Islet precursor cell (in vitro differentiated cells): ENCODE measurements around the gene CTBP1.

Source experiments
- DNase-seq: peaks from one replicate; pipeline ENCODE4 v3.0.0-alpha.2; 2018

CTBP1 gene

GRCh38 chr4:1207603-1208265 is 41.2 kb downstream of the CTBP1 start:
- peak; percentile 48 for DNase-seq

GRCh38 chr4:1207157-1207470 is 41.8 kb downstream of the CTBP1 start:
- peak; percentile 43 for DNase-seq

DNA sequence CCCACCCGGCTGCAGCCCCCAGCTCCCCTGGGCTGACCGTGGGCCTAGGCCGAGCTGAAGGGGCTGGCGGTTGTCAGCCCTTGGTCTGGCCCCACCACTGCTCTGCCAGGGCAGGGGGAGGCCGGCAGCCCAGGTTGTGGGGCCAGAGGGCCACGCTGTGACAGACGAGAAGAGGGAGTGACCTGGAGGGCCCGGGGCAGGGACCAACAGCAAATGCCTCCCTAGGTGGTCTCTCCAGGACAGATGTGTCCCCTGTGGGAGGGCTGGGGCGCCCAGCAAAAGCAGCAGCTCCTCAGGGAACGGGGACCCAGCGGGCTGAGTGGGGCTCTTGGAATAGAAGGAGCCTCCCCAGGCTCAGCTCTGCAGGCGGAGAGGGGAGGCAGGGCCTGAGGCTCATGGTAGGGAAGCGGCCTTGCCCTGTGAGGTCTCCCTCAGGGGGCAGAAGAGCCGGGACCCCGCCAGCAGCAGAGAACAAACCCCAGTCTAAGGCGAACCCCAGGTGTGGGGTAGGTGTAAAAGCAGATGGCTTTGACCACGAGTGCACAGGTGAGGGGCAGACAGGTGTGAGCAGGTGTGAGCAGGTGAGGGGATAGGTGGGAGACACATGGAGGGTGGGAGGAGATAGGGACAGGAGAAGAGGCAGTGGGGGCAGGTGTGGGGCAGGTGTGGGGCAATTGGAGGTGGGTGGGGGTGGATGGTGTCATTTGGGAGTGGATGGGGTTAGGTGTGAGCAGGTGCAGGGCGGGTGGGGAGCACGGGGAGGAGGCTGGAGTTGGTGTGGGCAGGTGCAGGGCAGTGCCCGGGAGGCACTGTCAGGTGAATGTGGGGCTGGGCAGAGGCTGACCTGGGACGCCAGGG is 42.4 kb downstream of the CTBP1 start:
- DNase-seq, result peak; percentile 47

DNA sequence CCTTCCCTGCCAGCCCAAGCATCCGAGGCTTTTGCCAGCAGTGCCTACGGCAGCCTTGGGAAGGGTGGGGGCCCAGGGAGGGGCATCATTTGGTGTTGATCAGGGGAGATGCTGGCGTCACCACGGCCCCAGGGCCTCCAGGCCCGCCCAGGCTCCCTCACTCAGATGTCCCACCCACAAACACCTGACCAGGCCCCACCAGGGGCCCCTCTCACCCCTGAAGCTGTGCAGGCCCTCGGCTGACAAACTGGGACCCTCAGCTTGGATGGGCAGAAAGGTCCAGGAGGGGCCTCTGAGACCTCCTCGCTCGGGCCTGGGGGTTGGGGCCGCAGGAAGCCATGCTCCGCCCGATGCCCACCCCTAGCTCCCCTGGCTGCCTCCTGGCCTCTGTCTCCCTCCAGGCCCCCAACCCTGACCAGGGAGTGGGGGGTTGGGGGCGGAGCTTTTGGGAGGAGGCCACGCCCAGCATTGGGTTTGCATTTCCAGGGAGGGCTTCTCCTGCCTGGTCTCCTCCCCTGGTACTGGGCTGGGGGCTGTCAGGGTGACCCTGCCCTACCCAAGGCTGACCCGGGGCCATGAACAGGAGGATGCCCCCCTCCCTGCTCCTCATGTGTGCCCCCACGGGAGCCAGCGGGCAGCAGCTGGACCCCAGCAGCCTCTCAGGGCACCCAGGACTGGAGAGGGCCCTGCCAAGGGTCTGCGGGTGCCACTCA is 43.2 kb downstream of the CTBP1 start:
- DNase-seq, result no peak

DNA sequence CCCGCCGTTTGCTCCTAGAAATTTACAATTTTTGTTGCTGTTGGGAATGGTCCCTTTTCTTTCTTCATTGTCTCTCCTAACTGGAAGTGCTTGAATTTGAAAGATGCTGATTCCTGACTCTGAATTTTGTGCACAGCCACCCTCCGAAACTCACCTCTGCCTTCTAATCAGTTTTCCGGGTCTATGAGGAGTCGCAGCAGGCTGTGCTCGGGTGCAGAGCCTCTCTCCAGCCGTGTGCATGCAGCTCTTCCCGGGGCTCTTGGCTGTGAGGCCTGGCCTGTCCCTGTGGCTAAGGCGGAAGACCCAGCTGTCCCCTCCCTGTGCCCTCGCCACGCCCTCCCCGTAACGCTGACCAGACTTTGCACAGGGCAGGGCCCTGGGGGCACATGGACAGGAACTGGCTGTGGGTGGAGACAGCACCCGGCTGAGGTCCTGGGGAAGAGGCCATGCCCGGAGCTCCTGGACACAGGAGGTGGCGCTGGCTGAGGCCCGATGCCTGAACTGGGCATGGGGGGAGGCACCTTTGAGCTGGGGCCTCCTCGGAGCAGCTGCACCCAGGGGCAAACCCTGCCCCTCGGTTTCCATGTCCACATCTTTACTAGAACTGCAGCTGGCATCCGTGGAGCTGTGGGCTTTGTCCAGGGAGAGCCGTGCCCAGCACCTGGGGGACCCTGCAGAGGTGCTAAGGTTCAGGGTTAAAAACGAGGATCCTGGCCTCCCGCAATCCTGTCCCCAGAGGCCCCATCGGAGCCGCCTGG is 43.9 kb downstream of the CTBP1 start:
- DNase-seq, result peak; percentile 62

DNA sequence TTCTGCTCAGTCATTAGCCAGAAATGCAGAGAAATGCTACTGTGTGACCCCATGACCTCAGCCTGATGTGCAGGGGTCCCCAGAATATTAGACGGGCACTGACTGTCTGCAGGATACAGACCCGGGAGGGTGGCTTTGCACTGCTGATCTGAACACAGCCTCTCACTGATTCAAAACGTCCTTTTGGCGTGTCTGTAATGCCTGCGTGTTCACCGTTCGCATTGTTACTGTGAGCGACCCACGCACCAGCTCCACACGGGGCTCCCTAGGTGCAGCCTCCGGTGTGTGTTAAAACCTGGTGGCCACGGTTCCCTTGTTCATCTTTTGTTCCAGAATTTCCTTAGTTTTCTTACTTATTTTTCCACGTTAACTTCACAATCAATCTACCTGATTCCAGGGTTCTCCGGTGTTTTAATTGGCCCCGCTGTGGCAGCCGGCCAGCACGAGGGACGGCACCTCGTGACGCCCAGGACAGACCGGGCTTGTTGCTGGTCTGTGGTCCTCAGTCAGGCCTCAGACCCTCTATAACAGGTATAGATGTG is 44.6 kb downstream of the CTBP1 start:
- no peak for DNase-seq

GRCh38 chr4:1203026-1203616 is 45.8 kb downstream of the CTBP1 start:
- DNase-seq, result no peak

DNA sequence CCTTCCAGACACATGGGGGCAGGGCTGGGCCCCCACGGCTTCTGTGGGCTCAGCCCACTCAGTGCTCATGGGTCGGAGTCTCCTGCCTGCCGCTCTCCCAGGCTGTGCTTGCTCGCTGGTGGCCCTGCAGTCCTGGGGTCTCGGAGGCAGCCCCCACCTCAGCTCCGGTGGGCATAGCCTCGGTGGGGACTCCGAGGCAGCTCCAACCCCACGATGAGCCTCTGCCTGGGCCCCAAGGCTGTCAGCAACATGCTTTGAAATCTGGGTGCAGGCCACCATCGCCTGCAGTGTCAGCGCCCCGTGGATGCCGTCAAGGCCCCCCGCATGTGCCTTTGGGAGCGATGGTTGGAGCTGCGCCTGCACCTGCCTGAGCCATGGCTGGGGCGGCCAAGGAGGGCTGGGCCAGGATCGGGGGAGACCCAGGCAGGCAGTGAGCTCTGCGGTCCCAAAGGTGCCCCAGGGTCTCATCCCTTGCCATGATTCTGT is 46.4 kb downstream of the CTBP1 start:
- no peak for DNase-seq

- no peak for DNase-seq
Measured at GRCh38 chr4:1201851-1202525, 46.9 kb downstream of the CTBP1 start.

GRCh38 chr4:1200425-1201035 is 48.4 kb downstream of the CTBP1 start:
- peak; percentile 60 for DNase-seq

GRCh38 chr4:1199556-1200331 is 49.2 kb downstream of the CTBP1 start:
- DNase-seq, result no peak

GRCh38 chr4:1198098-1198844 is 50.7 kb downstream of the CTBP1 start:
- DNase-seq, result no peak

GRCh38 chr4:1196421-1197183 is 52.3 kb downstream of the CTBP1 start:
- no peak for DNase-seq

DNA sequence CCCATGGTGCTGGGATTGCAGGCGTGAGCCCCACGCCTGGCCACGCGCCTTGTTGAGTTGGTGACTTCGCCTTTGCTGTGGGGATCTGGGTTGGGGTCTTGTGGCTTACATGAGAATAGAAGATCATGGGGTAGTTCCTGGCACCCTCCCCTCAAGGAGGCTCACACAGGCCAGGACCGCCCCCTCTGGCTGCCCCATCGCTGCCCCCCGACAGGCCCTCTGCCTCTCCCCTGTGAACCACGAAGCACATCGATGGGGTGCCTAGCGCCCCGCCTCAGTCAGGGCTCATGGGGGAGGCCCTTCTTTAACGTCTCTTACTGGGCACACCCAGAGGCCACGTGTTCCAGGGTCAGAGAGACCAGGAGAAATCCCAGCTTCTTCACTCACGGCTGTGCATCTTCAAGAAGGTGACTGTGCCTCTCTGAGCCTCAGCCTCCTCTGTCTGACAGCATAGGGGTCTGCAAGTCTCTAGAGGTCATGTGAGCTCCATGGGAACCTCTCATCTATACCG is 53.0 kb downstream of the CTBP1 start:
- no peak for DNase-seq

DNA sequence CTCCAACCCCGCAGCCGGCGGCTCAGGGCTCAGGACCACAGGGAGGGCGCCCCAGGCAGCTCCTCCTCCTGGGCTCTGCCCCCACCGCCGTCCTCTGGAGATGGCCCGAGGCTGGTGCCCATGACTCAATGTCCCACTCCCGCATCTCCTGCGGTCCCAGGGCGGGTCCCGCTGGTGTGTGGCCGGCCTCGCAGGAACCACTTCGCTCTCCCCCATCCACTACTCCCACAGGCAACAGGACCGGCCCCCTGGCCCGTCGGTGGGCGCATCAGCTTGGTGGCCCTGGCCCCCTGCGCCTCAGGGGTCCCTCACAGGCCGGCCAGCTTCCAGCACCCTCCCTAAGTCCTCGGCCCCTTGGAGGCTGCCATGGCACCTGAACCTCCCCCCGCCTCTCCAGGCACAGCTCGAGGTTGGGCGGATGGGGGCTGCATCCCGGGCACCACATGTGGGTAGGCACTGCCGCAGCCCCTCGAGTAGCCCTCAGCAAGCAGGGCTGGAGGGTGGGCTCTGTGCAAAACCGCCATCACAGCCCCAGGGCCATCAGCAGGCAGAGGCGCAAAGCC is 53.7 kb downstream of the CTBP1 start:
- no peak for DNase-seq

DNA sequence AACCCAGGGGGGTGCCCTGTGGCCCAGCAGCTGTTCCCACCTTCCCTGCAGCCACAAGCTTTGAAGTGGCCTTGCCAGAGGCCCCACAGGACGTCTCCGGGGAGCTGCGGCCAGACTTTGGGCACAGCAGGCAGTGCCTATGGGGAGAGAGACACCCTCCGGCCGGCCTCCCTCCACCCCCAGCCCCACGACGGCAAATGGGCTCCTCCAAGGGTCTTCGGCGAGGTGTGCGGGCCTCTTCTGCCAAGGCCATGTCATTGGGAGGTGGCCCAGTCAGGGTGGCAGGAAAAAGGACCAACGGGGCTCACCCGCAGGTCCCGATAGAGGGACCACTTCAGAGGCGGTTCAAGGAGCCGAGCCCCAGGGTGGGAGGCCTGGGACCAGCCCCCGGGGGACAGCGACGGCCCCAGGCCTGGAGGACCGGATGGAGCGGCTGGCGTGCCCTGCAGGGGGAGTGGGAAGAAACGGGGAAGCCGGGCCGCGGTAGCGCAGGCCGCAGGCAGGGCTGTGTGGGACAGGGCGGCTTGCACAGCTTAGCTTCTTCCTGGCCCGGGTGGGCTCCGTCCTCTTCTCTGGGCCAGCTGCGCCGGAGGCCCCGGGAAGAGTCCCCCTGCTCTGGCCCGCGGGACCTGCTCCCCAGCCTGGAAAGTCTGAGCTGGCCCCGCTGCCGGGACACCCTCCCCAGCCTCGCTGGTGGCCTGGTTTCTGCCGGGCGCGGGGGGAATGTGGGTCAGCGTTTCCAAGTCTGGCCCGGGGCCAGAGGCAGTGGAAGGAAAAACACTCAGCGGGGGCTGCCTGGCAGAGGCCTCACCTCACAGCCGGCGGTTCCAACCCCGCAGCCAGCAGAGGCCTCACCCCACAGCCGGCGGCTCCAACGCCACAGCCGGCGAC is 54.7 kb downstream of the CTBP1 start:
- DNase-seq, result no peak
